Measurements from ENCODE around the gene HDAC9. TPM values are rescaled to one million over a fixed set of nuclear protein-coding genes. Genes with fewer than 3 reads are reported as not detected.

Gene HDAC9
- total RNA-seq, 1 experiment from 2014 or later = 27.6 TPM

- no peak for DNase-seq (ENCODE audit: low read depth)
Observed at GRCh38 chr7:18526368-18526878, 30.9 kb downstream of the HDAC9 start.

GRCh38 chr7:18529239-18529638, 33.7 kb downstream of the HDAC9 start:
- DNase-seq (ENCODE audit: low read depth) = no peak

- no peak for DNase-seq (ENCODE audit: low read depth)
Observed at GRCh38 chr7:18530224-18531179, 35.0 kb downstream of the HDAC9 start.

GRCh38 chr7:18531539-18531938, 36.0 kb downstream of the HDAC9 start:
- no peak for DNase-seq (ENCODE audit: low read depth)

GRCh38 chr7:18532813-18533212, 37.3 kb downstream of the HDAC9 start:
- DNase-seq (ENCODE audit: low read depth) = no peak

- DNase-seq (ENCODE audit: low read depth) = no peak
Observed at GRCh38 chr7:18534481-18534880, 38.9 kb downstream of the HDAC9 start.

- no peak for DNase-seq (ENCODE audit: low read depth)
Observed at GRCh38 chr7:18535810-18536415, 40.4 kb downstream of the HDAC9 start.

GRCh38 chr7:18536486-18536885, 40.9 kb downstream of the HDAC9 start:
- DNase-seq (ENCODE audit: low read depth) = no peak

- DNase-seq (ENCODE audit: low read depth) = no peak
Observed at GRCh38 chr7:18538554-18539250, 43.2 kb downstream of the HDAC9 start.

- DNase-seq (ENCODE audit: low read depth) = no peak
Observed at GRCh38 chr7:18540396-18540795, 44.8 kb downstream of the HDAC9 start.

- peak; percentile 88 for DNase-seq (ENCODE audit: low read depth)
Observed at GRCh38 chr7:18541181-18541870, 45.8 kb downstream of the HDAC9 start.

- no peak for DNase-seq (ENCODE audit: low read depth)
Observed at GRCh38 chr7:18541871-18542212, 46.3 kb downstream of the HDAC9 start.

GRCh38 chr7:18546576-18546975, 51.0 kb downstream of the HDAC9 start:
- no peak for DNase-seq (ENCODE audit: low read depth)

GRCh38 chr7:18547509-18548187, 52.1 kb downstream of the HDAC9 start:
- DNase-seq (ENCODE audit: low read depth) = no peak

GRCh38 chr7:18548534-18548933, 53.0 kb downstream of the HDAC9 start:
- DNase-seq (ENCODE audit: low read depth) = no peak

- DNase-seq (ENCODE audit: low read depth) = no peak
Observed at GRCh38 chr7:18550574-18550973, 55.0 kb downstream of the HDAC9 start.

GRCh38 chr7:18552316-18552916, 56.9 kb downstream of the HDAC9 start:
- peak; percentile 39 for DNase-seq (ENCODE audit: low read depth)

GRCh38 chr7:18552943-18553604, 57.5 kb downstream of the HDAC9 start:
- peak; percentile 70 for DNase-seq (ENCODE audit: low read depth)

GRCh38 chr7:18553605-18554003, 58.1 kb downstream of the HDAC9 start:
- DNase-seq (ENCODE audit: low read depth) = no peak

GRCh38 chr7:18555120-18555519, 59.6 kb downstream of the HDAC9 start:
- peak; percentile 34 for DNase-seq (ENCODE audit: low read depth)

Measured in M059J (cell line).